ENCODE results near the gene NR1D2.
A peak's percentile ranks its signal among the peaks of the same experiment; 100 is the strongest.
"Not testable (repeated sequence)": the region's sequence is repeated elsewhere in the genome, so short reads cannot be mapped to it uniquely, and the experiment has no call there.

Gene NR1D2

GRCh38 chr3:23944861-23945662, at the start of gene NR1D2:
NR1D2 (plus strand) TSS chr3:23945286; CDS start chr3:23945579, 293 bp downstream.
- DNase-seq: peak; percentile 43

- no peak for DNase-seq
Measured at GRCh38 chr3:23900744-23901143, 44.3 kb upstream of the NR1D2 start.

GRCh38 chr3:23904545-23904944, 40.5 kb upstream of the NR1D2 start:
- no peak for DNase-seq

GRCh38 chr3:23909341-23909740, 35.7 kb upstream of the NR1D2 start:
- no peak for DNase-seq

- DNase-seq: no peak
Measured at GRCh38 chr3:23911397-23911796, 33.7 kb upstream of the NR1D2 start.

GRCh38 chr3:23912335-23912734, 32.8 kb upstream of the NR1D2 start:
- not testable (repeated sequence) for DNase-seq

GRCh38 chr3:23913182-23913581, 31.9 kb upstream of the NR1D2 start:
- no peak for DNase-seq

GRCh38 chr3:23913873-23914743, 31.0 kb upstream of the NR1D2 start:
- DNase-seq: no peak

GRCh38 chr3:23915537-23916108, 29.5 kb upstream of the NR1D2 start:
- DNase-seq: no peak

GRCh38 chr3:23916152-23916885, 28.8 kb upstream of the NR1D2 start:
- DNase-seq: no peak

- DNase-seq: peak; percentile 92
Measured at GRCh38 chr3:23916886-23917678, 28.0 kb upstream of the NR1D2 start, which contains the start of the genes NKIRAS1 and RPL15. NKIRAS1 (minus strand) TSS chr3:23916990; CDS start chr3:23910904, 6,086 bp downstream. RPL15 (plus strand) TSS chr3:23917132; CDS start chr3:23917860, 728 bp downstream.

GRCh38 chr3:23917679-23918303, 27.3 kb upstream of the NR1D2 start:
- DNase-seq: peak; percentile 41

- DNase-seq: not testable (repeated sequence)
Measured at GRCh38 chr3:23918331-23918730, 26.8 kb upstream of the NR1D2 start.

- DNase-seq: no peak
Measured at GRCh38 chr3:23919628-23920027, 25.5 kb upstream of the NR1D2 start.

- DNase-seq: no peak
Measured at GRCh38 chr3:23920151-23920655, 24.9 kb upstream of the NR1D2 start.

- DNase-seq: no peak
Measured at GRCh38 chr3:23921052-23921511, 24.0 kb upstream of the NR1D2 start.

- DNase-seq: no peak
Measured at GRCh38 chr3:23923786-23924185, 21.3 kb upstream of the NR1D2 start.

- no peak for DNase-seq
Measured at GRCh38 chr3:23926246-23926645, 18.8 kb upstream of the NR1D2 start.

- DNase-seq: no peak
Measured at GRCh38 chr3:23926736-23927135, 18.4 kb upstream of the NR1D2 start.

- DNase-seq: no peak
Measured at GRCh38 chr3:23928524-23928923, 16.6 kb upstream of the NR1D2 start.

GRCh38 chr3:23931597-23931996, 13.5 kb upstream of the NR1D2 start:
- DNase-seq: no peak

All from KG1 (cell line).